ENCODE results near the gene MOB3A. TPM values are rescaled to one million over a fixed set of nuclear protein-coding genes. Genes with fewer than 3 reads are reported as not detected.
A peak's percentile ranks its signal among the peaks of the same experiment; 100 is the strongest.

MOB3A gene
- total and polyA plus RNA-seq, 9 of the 15 experiments (the other 6 are each of a cell fraction or from before 2014, with no cell fraction given) = 1.1 to 24.1 (median 6.0) TPM

DNA sequence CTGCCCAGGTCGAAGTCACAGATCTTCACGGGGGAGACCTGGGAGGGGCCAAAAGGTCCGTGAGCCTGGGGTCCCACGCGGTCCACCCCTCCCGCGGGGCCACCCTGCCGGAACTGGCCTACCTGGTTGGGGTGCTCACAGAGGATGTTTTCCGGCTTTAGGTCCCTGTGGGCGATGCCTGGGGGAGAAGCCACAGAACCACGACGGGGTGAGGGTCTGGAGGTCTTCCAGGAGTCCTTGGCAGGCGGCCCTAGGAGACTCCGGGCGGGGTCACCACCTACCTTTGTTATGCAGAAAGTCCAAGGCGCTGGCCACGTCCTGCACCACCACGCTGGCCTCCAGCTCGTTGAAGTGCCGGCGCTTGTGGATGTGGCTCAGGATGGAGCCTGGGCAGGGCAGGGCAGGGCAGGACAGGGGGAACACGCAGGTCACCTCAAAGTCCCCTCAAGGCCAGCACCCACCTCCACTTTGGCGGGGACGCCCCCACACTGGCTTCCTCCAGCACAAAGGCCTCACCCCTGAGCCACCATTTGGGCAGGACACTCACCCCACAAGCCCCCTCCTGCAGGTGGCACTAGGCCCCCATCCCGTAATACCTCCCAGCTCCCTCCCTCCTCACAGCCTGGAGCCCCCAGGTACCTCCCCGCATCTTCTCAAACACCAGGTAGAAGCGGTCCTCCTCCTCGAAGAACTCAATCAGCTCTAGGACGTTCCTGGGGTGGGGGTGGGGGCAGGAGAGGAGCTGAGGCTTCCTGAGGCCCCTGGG lies 53.5 kb downstream of the MOB3A start (continued):
- TF ChIP-seq, protein P1, sequence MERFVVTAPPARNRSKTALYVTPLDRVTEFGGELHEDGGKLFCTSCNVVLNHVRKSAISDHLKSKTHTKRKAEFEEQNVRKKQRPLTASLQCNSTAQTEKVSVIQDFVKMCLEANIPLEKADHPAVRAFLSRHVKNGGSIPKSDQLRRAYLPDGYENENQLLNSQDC (CRISPR knock-in tag; IDR thresholded peaks at IDR 0.05) = no peak
- TF ChIP-seq, protein P2, sequence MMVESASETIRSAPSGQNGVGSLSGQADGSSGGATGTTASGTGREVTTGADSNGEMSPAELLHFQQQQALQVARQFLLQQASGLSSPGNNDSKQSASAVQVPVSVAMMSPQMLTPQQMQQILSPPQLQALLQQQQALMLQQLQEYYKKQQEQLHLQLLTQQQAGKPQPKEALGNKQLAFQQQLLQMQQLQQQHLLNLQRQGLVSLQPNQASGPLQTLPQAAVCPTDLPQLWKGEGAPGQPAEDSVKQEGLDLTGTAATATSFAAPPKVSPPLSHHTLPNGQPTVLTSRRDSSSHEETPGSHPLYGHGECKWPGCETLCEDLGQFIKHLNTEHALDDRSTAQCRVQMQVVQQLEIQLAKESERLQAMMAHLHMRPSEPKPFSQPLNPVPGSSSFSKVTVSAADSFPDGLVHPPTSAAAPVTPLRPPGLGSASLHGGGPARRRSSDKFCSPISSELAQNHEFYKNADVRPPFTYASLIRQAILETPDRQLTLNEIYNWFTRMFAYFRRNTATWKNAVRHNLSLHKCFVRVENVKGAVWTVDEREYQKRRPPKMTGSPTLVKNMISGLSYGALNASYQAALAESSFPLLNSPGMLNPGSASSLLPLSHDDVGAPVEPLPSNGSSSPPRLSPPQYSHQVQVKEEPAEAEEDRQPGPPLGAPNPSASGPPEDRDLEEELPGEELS (CRISPR knock-in tag; IDR thresholded peaks at IDR 0.05; ENCODE audit: borderline replicate concordance) = no peak

DNA sequence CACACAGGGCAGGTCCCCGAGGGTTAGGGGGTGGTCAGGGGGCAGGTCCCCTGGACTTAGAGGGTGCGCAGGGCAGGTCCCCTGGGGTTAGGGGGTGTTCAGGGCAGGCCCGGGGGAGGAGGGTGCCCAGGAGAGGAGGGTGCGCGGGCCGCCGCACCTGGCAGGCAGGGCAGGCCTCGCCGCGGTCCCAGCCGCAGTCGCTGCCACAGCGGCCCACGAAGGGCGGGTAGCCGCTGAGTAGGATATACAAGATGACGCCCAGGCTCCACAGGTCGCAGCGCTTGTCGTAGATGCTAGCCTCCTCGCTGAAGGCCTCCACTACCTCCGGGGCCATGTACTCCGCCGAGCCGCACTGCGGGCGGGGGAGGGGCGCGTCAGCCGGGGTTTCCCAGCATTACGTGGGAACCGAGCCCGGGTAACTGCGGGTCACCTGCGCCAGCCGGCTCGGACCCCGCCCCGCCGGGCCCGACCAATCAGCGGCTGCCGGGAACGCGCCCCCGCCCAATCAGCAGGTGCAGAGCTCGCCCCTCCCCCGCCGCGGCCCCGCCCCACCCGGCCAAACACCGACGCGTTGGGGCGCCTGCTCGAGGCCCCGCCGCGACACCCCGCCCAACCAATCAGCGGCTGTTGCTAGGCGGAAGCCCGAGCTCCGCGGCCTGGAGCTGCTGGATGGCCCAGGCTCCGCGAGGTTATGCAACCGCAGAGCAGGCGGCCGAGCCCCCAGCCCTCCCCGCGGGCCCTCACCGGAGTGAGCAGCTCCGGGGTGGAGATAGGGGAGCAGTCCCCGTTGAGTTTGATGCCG lies 54.2 kb downstream of the MOB3A start:
- DNase-seq (ENCODE audit: extremely low read depth in 1 of 4, low spot score in 3 of 4) = peak; percentile 91 to 99 (median 96)
- H3K9me1 ChIP-seq (ENCODE audit: control insufficient read depth, insufficient read depth, low read length) = peaks cover 3% of the 10 kb centered on the region
- ChIA-PET POLR2A (interaction anchor here (0.6 to 2.3 kb wide), 11 partner anchors 8 to 111 kb away, joined by 3 to 18 read pairs (median 4); partner anchors contain the start of gene MOB3A), CTCF (ENCODE audit: low intra/inter-chr PET ratio) (no interaction called here)
- ATAC-seq = peak; percentile 81
- H3K27me3 ChIP-seq (ENCODE audit: control insufficient read depth in 2 of 2, insufficient read depth in 2 of 2, low read length in 2 of 2) = no peaks in the 10 kb centered on the region
- peaks cover 20% of the 10 kb centered on the region; the same call in 1 of the 2 replicates for H4K20me1 ChIP-seq (replicated peaks; ENCODE audit: control insufficient read depth, insufficient read depth, low read length)
- no TSS peak for BruUV-seq (replicated peaks)
- peak overlapping the region; percentile 72 to 90 for H3K9ac ChIP-seq (ENCODE audit: insufficient read depth in 1 of 2, low read depth in 2 of 2, low read length in 2 of 2)
- 8% methylated on average over 36 of the region's 77 CpGs for whole genome bisulfite sequencing (ENCODE audit: insufficient coverage, low coverage, missing lambda C conversion rate)
- H3K4me2 ChIP-seq (ENCODE audit: insufficient read depth, low read length) = peak overlapping the region; percentile 75
- H3K9me3 ChIP-seq (replicated peaks; ENCODE audit: control insufficient read depth, insufficient read depth, low read depth, low read length) = no peaks in the 10 kb centered on the region
- peak overlapping the region; percentile 29 for H3K4me3 ChIP-seq
- peak overlapping the region; percentile 72 for H2AFZ ChIP-seq (ENCODE audit: low read depth, low read length)
- H3K79me2 ChIP-seq (ENCODE audit: control insufficient read depth, insufficient read depth, low read length) = peaks cover 16% of the 10 kb centered on the region
- in situ Hi-C loops (cut with MboI) = no loop called here
- peak overlapping the region; percentile 90 for H3K27ac ChIP-seq (ENCODE audit: extremely low read depth, low read depth, low read length)
- intact Hi-C loops (cut with micrococcal nuclease) = no loop called here
- H3K36me3 ChIP-seq (ENCODE audit: control insufficient read depth, insufficient read depth, low read length) = peaks cover 88% of the 10 kb centered on the region; the same call in 2 of the 3 replicates
- H3K4me1 ChIP-seq (replicated peaks in 1 of 2; ENCODE audit: control insufficient read depth in 2 of 2, insufficient read depth in 2 of 2, low read length in 2 of 2) = peaks cover 18 to 83% of the 10 kb centered on the region in 2 experiments
- FAIRE-seq = peak; percentile 81
- TF ChIP-seq CCNT2 (IDR thresholded peaks at IDR 0.05; ENCODE audit: borderline replicate concordance, extremely low read depth, insufficient read length, low read depth, low read length) = peak; percentile 82
- TF ChIP-seq ZNF23 (CRISPR knock-in tag; IDR thresholded peaks at IDR 0.05) = no peak
- TF ChIP-seq, protein P3, sequence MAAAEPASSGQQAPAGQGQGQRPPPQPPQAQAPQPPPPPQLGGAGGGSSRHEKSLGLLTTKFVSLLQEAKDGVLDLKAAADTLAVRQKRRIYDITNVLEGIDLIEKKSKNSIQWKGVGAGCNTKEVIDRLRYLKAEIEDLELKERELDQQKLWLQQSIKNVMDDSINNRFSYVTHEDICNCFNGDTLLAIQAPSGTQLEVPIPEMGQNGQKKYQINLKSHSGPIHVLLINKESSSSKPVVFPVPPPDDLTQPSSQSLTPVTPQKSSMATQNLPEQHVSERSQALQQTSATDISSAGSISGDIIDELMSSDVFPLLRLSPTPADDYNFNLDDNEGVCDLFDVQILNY (CRISPR knock-in tag; IDR thresholded peaks at IDR 0.05) = no peak
- no peak for TF ChIP-seq CC2D1A (IDR thresholded peaks at IDR 0.05)
- TF ChIP-seq, protein P4, sequence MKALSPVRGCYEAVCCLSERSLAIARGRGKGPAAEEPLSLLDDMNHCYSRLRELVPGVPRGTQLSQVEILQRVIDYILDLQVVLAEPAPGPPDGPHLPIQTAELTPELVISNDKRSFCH (CRISPR knock-in tag; IDR thresholded peaks at IDR 0.05) = no peak
- TF ChIP-seq, protein P4 (tag; IDR thresholded peaks at IDR 0.05) = no peak
- TF ChIP-seq ZNF707 (CRISPR knock-in tag; conservative IDR thresholded peaks at IDR 0.05) = no peak
- TF ChIP-seq, protein P5, sequence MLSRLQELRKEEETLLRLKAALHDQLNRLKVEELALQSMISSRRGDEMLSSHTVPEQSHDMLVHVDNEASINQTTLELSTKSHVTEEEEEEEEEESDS (CRISPR knock-in tag; IDR thresholded peaks at IDR 0.05) = no peak
- peak; percentile 60 for TF ChIP-seq HMGN3 (IDR thresholded peaks at IDR 0.05; ENCODE audit: borderline replicate concordance, extremely low read depth, insufficient read length, low read depth, low read length)
- TF ChIP-seq MCM2 (IDR thresholded peaks at IDR 0.05; ENCODE audit: low read depth) = no peak
- peak; percentile 91; the same call in 1 of the 2 replicates for TF ChIP-seq SRSF3 (IDR thresholded peaks at IDR 0.05; ENCODE audit: insufficient read depth, low read length)
- TF ChIP-seq ZNF217 (CRISPR knock-in tag; IDR thresholded peaks at IDR 0.05) = no peak

Measured in K562 (cell line).